Keratinocyte (primary cell): ENCODE data around the gene SLC43A3. TPM values are rescaled to one million over a fixed set of nuclear protein-coding genes. Genes with fewer than 3 reads are reported as not detected.
A peak's percentile ranks its signal among the peaks of the same experiment; 100 is the strongest.

ENCODE experiments used
- DNase-seq: peaks from one replicate; pipeline ENCODE4 v3.0.0-alpha.2; 2011; ENCODE audit warnings: low read depth, missing footprints, low spot score
- FAIRE-seq: peaks from 2 replicates; lab custom pipeline; 2011; peaks lifted over from hg19 to GRCh38; lab: Jason Lieb, UNC
- H2AFZ ChIP-seq: 2 replicates; pipeline ENCODE4 v1.6.0; 2012; ENCODE audit warnings: low read length, control low read depth, inconsistent platforms; ENCODE audit not compliant: control insufficient read depth
- H3K27ac ChIP-seq: 2 replicates; pipeline ENCODE4 v1.5.1; 2011; ENCODE audit warnings: low read length; ENCODE audit not compliant: control insufficient read depth, insufficient read depth
- H3K27me3 ChIP-seq: 3 replicates; pipeline ENCODE4 v1.6.0; 2011; ENCODE audit warnings: low read length; ENCODE audit not compliant: control insufficient read depth, insufficient read depth; ENCODE audit errors: extremely low read depth
- H3K36me3 ChIP-seq, 2 experiments: 2 replicates in 1 of 2; 3 replicates in 1 of 2; pipeline ENCODE4 v1.5.1; 2011; ENCODE audit warnings: low read length in 2 of 2, mild to moderate bottlenecking in 1 of 2; ENCODE audit not compliant: control insufficient read depth in 2 of 2, insufficient read depth in 2 of 2; ENCODE audit errors: extremely low read depth in 1 of 2
- H3K4me1 ChIP-seq: 3 replicates; pipeline ENCODE4 v1.5.1; 2011; ENCODE audit warnings: low read length; ENCODE audit not compliant: control insufficient read depth, insufficient read depth; ENCODE audit errors: extremely low read depth
- H3K4me2 ChIP-seq: 3 replicates; pipeline ENCODE4 v1.6.0; 2011; ENCODE audit warnings: low read depth, low read length; ENCODE audit not compliant: control insufficient read depth, insufficient read depth; ENCODE audit errors: extremely low read depth
- H3K4me3 ChIP-seq, 3 experiments: fragments of 200-600 bp in 1 of 3; sonication (generic) in 1 of 3; 2 replicates in 2 of 3; 3 replicates in 1 of 3; pipeline ENCODE4 v1.5.1; 2011 to 2016; ENCODE audit warnings: low read length in 3 of 3, mild to moderate bottlenecking in 3 of 3, control low read depth in 2 of 3, inconsistent platforms in 1 of 3, low read depth in 1 of 3, mixed read lengths in 1 of 3, mixed run types in 1 of 3, moderate library complexity in 1 of 3; ENCODE audit not compliant: control insufficient read depth in 2 of 3, insufficient read depth in 2 of 3; ENCODE audit errors: extremely low read depth in 1 of 3
- H3K79me2 ChIP-seq: 2 replicates; pipeline ENCODE4 v1.6.0; 2012; ENCODE audit warnings: low read length; ENCODE audit not compliant: control insufficient read depth, insufficient read depth
- H3K9ac ChIP-seq: 3 replicates; pipeline ENCODE4 v1.6.0; 2011; ENCODE audit warnings: low read length; ENCODE audit not compliant: control insufficient read depth, insufficient read depth; ENCODE audit errors: extremely low read depth
- H3K9me1 ChIP-seq: 3 replicates; pipeline ENCODE4 v1.6.0; 2011; ENCODE audit warnings: low read length; ENCODE audit not compliant: control insufficient read depth, insufficient read depth; ENCODE audit errors: extremely low read depth
- H3K9me3 ChIP-seq: 2 replicates; pipeline ENCODE4 v1.5.1; 2012; ENCODE audit warnings: low read depth, low read length; ENCODE audit not compliant: control insufficient read depth
- H4K20me1 ChIP-seq: 3 replicates; pipeline ENCODE4 v1.6.0; 2011; ENCODE audit warnings: low read length; ENCODE audit not compliant: control insufficient read depth, insufficient read depth; ENCODE audit errors: extremely low read depth
- EZH2 ChIP-seq: IDR thresholded peaks from one replicate; pipeline ENCODE4 v1.6.1; 2012; ENCODE audit warnings: inconsistent platforms, mild to moderate bottlenecking, low read length, moderate library complexity
- dilution Hi-C: fragments of 300-500 bp; cut with MboI; formaldehyde crosslinking; loops from one replicate; pipeline ENCODE4 v1.7.0; 2020; ENCODE audit warnings: low sequenced_read_pairs; ENCODE audit not compliant: extremely low pct_ligation_motif_present
- polyA plus RNA-seq, 5 experiments: library from polyadenylated mRNA; depleted of rRNA in 3 of 5; stranded (reverse) in 3 of 5; stranded (forward) in 1 of 5; unstranded in 1 of 5; fragments of >200 nt; gene quantifications; 1 replicate in 1 of 5; 2 replicates in 3 of 5; 3 replicates in 1 of 5; pipeline versions ENCODE4 v1.2.1 to v1.2.3, GENCODE V29; 2011 to 2012; ENCODE audit warnings: missing spikeins in 2 of 5, low read depth in 1 of 5, low replicate concordance in 1 of 5
- TF ChIP-seq, protein P1 (sequence below), 3 experiments: IDR thresholded peaks in 1 of 3; conservative IDR thresholded peaks in 1 of 3; optimal IDR thresholded peaks in 1 of 3; 2 replicates in 2 of 3; 3 replicates in 1 of 3; pipeline versions ENCODE3 to v1.5.1; 2011; ENCODE audit warnings: low read length in 3 of 3, mild to moderate bottlenecking in 3 of 3, moderate library complexity in 2 of 3, control low read depth in 1 of 3, inconsistent platforms in 1 of 3; ENCODE audit not compliant: insufficient read depth in 2 of 3; ENCODE audit errors: extremely low read depth in 1 of 3

SLC43A3 gene
- polyA plus RNA-seq, 1 donor (not counting 4 experiments of a cell fraction or from before 2014, with no cell fraction given) = 48.1 TPM

DNA sequence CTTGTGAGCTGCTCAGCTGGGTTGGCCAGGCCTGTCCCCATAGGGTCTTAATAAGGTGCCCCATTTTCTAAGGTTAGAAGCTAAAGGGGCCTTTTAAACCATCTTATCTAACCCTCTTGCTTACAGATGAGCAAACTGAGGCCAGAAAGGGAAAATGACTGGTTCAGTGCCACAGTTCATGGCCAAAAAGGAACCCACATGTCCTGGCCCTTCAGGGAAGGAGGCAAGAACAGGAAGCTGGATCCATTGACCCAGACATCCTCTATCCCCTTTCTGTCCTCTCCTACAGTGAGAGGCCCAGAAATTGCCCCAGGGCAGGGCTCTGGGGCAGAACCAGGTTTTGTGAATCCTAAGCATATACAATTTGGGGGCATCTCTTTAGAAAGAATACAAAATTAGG, 56.0 kb downstream of the SLC43A3 start:
- Histone ChIP-seq H4K20me1 (no peaks in the 10 kb centered on the region), H3K36me3 (no peaks in the 10 kb centered on the region), H3K4me3 (no peak overlapping the region), H2AFZ (no peak overlapping the region), H3K9me3 (no peaks in the 10 kb centered on the region), H3K4me1 (peaks cover 34% of the 10 kb centered on the region), H3K27ac (no peak overlapping the region), H3K9ac (no peak overlapping the region), H3K9me1 (no peaks in the 10 kb centered on the region), H3K79me2 (no peaks in the 10 kb centered on the region), H3K4me2 (no peak overlapping the region), H3K27me3 (no peaks in the 10 kb centered on the region)
- no peak for TF ChIP-seq EZH2
- FAIRE-seq (no peak), DNase-seq (no peak)
- dilution Hi-C loops = no loop called here

DNA sequence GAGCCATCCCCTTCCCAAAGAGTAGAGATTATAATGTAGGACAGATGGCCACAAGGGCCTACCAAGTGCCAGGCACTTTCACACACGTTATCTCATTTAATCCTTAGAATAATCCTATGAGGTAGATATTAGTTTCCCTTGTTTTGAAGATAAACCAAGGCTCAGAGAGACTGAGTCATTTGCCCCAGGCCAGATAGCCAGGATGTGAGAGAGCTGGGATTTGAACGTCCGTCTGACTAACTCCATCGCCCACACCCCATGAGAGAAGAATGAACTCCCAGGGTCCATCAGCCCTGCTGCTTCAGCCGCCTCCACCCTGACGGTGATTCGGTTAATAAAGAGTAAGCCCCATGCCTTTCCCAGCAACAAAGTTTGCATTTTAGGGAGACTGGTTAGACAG, 56.7 kb downstream of the SLC43A3 start:
- Histone ChIP-seq H3K27ac (peak overlapping the region; percentile 62), H3K4me1 (peaks cover 34% of the 10 kb centered on the region), H3K79me2 (no peaks in the 10 kb centered on the region), H3K9ac (no peak overlapping the region), H3K9me1 (no peaks in the 10 kb centered on the region), H3K9me3 (no peaks in the 10 kb centered on the region), H3K27me3 (no peaks in the 10 kb centered on the region), H2AFZ (no peak overlapping the region), H3K4me3 (no peak overlapping the region), H3K36me3 (no peaks in the 10 kb centered on the region), H3K4me2 (peak overlapping the region; percentile 57), H4K20me1 (no peaks in the 10 kb centered on the region)
- DNase-seq (peak; percentile 62), FAIRE-seq (peak; percentile 80)
- dilution Hi-C loops = no loop called here
- TF ChIP-seq EZH2 = no peak
- TF ChIP-seq, protein P1, sequence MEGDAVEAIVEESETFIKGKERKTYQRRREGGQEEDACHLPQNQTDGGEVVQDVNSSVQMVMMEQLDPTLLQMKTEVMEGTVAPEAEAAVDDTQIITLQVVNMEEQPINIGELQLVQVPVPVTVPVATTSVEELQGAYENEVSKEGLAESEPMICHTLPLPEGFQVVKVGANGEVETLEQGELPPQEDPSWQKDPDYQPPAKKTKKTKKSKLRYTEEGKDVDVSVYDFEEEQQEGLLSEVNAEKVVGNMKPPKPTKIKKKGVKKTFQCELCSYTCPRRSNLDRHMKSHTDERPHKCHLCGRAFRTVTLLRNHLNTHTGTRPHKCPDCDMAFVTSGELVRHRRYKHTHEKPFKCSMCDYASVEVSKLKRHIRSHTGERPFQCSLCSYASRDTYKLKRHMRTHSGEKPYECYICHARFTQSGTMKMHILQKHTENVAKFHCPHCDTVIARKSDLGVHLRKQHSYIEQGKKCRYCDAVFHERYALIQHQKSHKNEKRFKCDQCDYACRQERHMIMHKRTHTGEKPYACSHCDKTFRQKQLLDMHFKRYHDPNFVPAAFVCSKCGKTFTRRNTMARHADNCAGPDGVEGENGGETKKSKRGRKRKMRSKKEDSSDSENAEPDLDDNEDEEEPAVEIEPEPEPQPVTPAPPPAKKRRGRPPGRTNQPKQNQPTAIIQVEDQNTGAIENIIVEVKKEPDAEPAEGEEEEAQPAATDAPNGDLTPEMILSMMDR (optimal IDR thresholded peaks at IDR 0.05 in 1 of 3, IDR thresholded peaks at IDR 0.05 in 1 of 3, conservative IDR thresholded peaks at IDR 0.05 in 1 of 3; ENCODE audit: extremely low read depth in 1 of 3, insufficient read depth in 2 of 3, low read length in 3 of 3) = no peak

DNA sequence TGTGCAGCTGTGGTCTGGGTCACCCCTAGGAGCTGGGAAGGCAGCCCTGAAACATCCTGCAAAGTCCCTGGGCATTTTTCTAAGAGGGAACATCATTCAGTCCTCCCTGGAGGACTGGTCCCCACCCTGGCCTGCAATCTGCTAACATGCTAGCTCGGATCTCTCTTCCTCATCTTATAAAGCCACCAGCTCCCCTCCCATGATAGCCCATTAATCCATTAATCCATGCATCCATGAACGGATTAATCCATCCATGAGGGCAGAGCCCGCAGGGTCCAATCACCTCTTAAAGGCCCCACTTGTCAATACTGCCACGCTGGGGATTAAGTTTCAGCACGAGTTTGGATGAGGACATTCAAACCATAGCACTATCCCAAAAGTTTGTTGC, 58.1 kb downstream of the SLC43A3 start:
- no peaks in the 10 kb centered on the region for H3K79me2 ChIP-seq
- TF ChIP-seq EZH2 = no peak
- TF ChIP-seq, protein P1 (optimal IDR thresholded peaks at IDR 0.05 in 1 of 3, IDR thresholded peaks at IDR 0.05 in 1 of 3, conservative IDR thresholded peaks at IDR 0.05 in 1 of 3; ENCODE audit: extremely low read depth in 1 of 3, insufficient read depth in 2 of 3, low read length in 3 of 3) = no peak
- H3K27me3 ChIP-seq = no peaks in the 10 kb centered on the region
- dilution Hi-C loops = no loop called here
- FAIRE-seq (peak; percentile 5), DNase-seq (no peak)
- H3K27ac ChIP-seq = peak overlapping the region; percentile 11
- no peaks in the 10 kb centered on the region for H4K20me1 ChIP-seq
- no peak overlapping the region for H3K4me3 ChIP-seq
- no peaks in the 10 kb centered on the region for H3K36me3 ChIP-seq
- H3K9me1 ChIP-seq = no peaks in the 10 kb centered on the region
- H3K4me2 ChIP-seq = peak overlapping the region; percentile 68
- no peak overlapping the region for H3K9ac ChIP-seq
- H2AFZ ChIP-seq = no peak overlapping the region
- peaks cover 34% of the 10 kb centered on the region for H3K4me1 ChIP-seq
- no peaks in the 10 kb centered on the region for H3K9me3 ChIP-seq
